ENCODE results near the gene TK2.
A peak's percentile ranks its signal among the peaks of the same experiment; 100 is the strongest.

The TK2 gene

DNA sequence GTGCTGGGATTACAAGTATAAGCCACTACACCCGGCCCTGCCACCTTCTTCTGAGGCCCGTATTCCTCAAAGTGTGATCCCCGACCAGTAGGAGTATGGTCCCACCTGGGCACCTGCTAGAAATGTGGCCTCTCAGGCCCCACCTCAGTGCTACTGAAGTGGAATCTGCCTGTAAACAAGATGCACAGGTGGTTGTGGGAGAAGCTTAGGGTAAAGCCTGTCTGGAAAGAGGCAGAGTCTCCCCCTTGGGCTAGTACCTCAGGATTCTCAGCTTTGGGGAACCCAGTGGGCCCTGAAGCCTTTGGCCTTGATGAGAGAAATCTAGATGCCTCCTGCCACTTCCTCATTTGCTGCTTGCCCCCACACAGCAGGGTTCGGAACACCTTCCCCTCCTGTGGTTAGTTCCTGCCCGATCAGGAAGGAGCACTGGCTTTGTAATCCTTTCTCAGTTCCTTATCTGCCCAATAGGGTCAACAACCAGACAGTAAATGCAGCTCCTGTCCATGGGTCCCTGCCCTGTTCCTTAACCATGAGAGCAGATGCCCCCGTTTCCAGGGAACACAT lies 25.2 kb downstream of the TK2 start:
- Histone ChIP-seq H3K36me3 (ENCODE audit: control insufficient read depth, low read length) (no peaks in the 10 kb centered on the region), H4K20me1 (ENCODE audit: control insufficient read depth, insufficient read depth, low read depth, low read length) (no peaks in the 10 kb centered on the region), H3K9me3 (ENCODE audit: control insufficient read depth, insufficient read depth, low read length) (no peaks in the 10 kb centered on the region), H3F3A (ENCODE audit: control insufficient read depth, insufficient read depth) (peaks cover 18% of the 10 kb centered on the region), H3K4me2 (ENCODE audit: low read length) (peak overlapping the region; percentile 85), H3K4me3 (ENCODE audit: low read length) (peak overlapping the region; percentile 62), H3K27me3 (ENCODE audit: control insufficient read depth, low read length) (peaks cover 25% of the 10 kb centered on the region), H3K79me2 (ENCODE audit: control insufficient read depth, low read length) (no peaks in the 10 kb centered on the region), H3K4me1 (ENCODE audit: control insufficient read depth, low read length) (peaks cover 63% of the 10 kb centered on the region), H3K27ac (ENCODE audit: low read depth, low read length) (peak overlapping the region; percentile 73), H3K9me2 (replicated peaks; ENCODE audit: control insufficient read depth, low read length) (no peaks in the 10 kb centered on the region)
- no peak for TF ChIP-seq EZH2phosphoT487 (IDR thresholded peaks at IDR 0.05; ENCODE audit: borderline replicate concordance, low read length)
- TF ChIP-seq, protein P1, sequence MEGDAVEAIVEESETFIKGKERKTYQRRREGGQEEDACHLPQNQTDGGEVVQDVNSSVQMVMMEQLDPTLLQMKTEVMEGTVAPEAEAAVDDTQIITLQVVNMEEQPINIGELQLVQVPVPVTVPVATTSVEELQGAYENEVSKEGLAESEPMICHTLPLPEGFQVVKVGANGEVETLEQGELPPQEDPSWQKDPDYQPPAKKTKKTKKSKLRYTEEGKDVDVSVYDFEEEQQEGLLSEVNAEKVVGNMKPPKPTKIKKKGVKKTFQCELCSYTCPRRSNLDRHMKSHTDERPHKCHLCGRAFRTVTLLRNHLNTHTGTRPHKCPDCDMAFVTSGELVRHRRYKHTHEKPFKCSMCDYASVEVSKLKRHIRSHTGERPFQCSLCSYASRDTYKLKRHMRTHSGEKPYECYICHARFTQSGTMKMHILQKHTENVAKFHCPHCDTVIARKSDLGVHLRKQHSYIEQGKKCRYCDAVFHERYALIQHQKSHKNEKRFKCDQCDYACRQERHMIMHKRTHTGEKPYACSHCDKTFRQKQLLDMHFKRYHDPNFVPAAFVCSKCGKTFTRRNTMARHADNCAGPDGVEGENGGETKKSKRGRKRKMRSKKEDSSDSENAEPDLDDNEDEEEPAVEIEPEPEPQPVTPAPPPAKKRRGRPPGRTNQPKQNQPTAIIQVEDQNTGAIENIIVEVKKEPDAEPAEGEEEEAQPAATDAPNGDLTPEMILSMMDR (IDR thresholded peaks at IDR 0.05; ENCODE audit: low read depth, low read length, poor library complexity, severe bottlenecking): no peak

DNA sequence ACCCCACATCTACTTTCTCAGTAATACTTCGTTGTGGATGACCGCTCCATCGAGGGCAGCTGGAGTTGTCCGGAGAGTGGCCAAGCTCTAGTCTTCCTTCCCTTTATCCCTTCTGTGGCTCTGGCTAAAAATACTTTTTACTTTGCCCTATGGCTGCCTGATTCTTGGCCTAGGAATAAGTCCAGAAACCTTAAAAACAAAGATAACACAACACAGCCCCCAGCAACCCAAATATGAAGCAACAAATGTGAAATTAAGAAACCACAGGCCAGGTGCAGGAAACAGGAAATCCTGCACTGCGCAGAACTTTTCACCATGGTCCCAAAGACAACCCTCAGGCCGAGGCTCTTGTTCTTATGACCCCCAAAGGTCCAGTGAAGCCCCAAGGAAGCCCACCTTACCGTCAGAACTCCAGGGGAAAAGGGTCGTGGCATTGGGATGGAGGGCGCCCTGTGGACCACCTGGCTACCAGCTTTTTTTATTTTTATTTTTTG lies 26.0 kb downstream of the TK2 start:
- TF ChIP-seq, protein P1 (IDR thresholded peaks at IDR 0.05; ENCODE audit: low read depth, low read length, poor library complexity, severe bottlenecking): no peak
- no peak for TF ChIP-seq EZH2phosphoT487 (IDR thresholded peaks at IDR 0.05; ENCODE audit: borderline replicate concordance, low read length)
- H3K4me3 ChIP-seq (ENCODE audit: low read length): peak overlapping the region; percentile 62
- peak overlapping the region; percentile 85 for H3K4me2 ChIP-seq (ENCODE audit: low read length)
- H3K36me3 ChIP-seq (ENCODE audit: control insufficient read depth, low read length): no peaks in the 10 kb centered on the region
- H3K9me2 ChIP-seq (replicated peaks; ENCODE audit: control insufficient read depth, low read length): no peaks in the 10 kb centered on the region
- H3F3A ChIP-seq (ENCODE audit: control insufficient read depth, insufficient read depth): peaks cover 18% of the 10 kb centered on the region
- peaks cover 25% of the 10 kb centered on the region for H3K27me3 ChIP-seq (ENCODE audit: control insufficient read depth, low read length)
- H3K79me2 ChIP-seq (ENCODE audit: control insufficient read depth, low read length): no peaks in the 10 kb centered on the region
- peak overlapping the region; percentile 73 for H3K27ac ChIP-seq (ENCODE audit: low read depth, low read length)
- no peaks in the 10 kb centered on the region for H4K20me1 ChIP-seq (ENCODE audit: control insufficient read depth, insufficient read depth, low read depth, low read length)
- peaks cover 65% of the 10 kb centered on the region for H3K4me1 ChIP-seq (ENCODE audit: control insufficient read depth, low read length)
- no peaks in the 10 kb centered on the region for H3K9me3 ChIP-seq (ENCODE audit: control insufficient read depth, insufficient read depth, low read length)

DNA sequence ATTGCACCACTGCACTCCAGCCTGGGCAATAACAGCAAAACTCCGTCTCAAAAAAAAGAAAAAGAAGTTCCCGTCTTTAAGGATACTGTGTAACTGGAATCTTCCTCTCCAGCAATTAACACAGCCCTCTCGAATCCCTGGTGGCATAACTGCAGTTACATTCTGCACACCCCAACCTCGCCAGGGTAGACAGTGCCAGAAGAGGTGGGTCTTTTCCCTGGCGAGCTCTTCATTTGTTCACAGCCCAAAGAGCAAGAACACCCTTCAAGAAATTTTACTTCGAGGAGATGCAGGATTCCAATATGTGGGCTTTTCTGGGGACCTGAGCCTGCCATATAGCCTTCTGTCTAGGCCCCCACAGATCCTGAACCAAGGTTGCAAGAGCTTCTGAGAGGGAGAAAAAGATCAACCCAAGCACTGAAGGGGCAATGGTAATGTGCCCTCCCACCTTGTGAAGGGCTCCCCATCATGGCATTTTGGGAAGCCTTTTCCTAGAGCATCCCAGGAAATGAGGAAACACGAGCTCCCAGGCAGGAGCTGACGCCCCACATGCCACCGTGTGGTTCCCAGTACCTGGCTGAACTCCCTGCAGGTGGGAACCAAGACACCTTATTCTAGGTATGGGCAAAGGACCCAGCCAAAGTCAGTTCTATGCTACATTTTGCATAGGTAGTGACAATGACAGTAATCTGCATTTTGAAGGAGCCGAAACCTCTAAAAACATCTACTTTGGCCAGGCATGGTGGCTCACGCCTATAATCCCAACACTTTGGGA lies 26.9 kb downstream of the TK2 start:
- Histone ChIP-seq H3F3A (ENCODE audit: control insufficient read depth, insufficient read depth) (peaks cover 22% of the 10 kb centered on the region), H4K20me1 (ENCODE audit: control insufficient read depth, insufficient read depth, low read depth, low read length) (no peaks in the 10 kb centered on the region), H3K36me3 (ENCODE audit: control insufficient read depth, low read length) (no peaks in the 10 kb centered on the region), H3K9me2 (replicated peaks; ENCODE audit: control insufficient read depth, low read length) (no peaks in the 10 kb centered on the region), H3K27me3 (ENCODE audit: control insufficient read depth, low read length) (peaks cover 25% of the 10 kb centered on the region), H3K9me3 (ENCODE audit: control insufficient read depth, insufficient read depth, low read length) (no peaks in the 10 kb centered on the region), H3K4me3 (ENCODE audit: low read length) (peak overlapping the region; percentile 62), H3K79me2 (ENCODE audit: control insufficient read depth, low read length) (no peaks in the 10 kb centered on the region), H3K27ac (ENCODE audit: low read depth, low read length) (peak overlapping the region; percentile 73), H3K4me2 (ENCODE audit: low read length) (peak overlapping the region; percentile 85), H3K4me1 (ENCODE audit: control insufficient read depth, low read length) (peaks cover 66% of the 10 kb centered on the region)
- TF ChIP-seq, protein P1 (IDR thresholded peaks at IDR 0.05; ENCODE audit: low read depth, low read length, poor library complexity, severe bottlenecking): no peak
- no peak for TF ChIP-seq EZH2phosphoT487 (IDR thresholded peaks at IDR 0.05; ENCODE audit: borderline replicate concordance, low read length)

Data from DOHH2 (cell line).